AML-193 (cell line): ENCODE measurements around the gene SLC39A2.
A peak's percentile ranks its signal among the peaks of the same experiment; 100 is the strongest.

Experiments used
- DNase-seq, 2 experiments: peaks; one replicate each; lab custom pipeline; 2025; lab: John Stamatoyannopoulos, UW

Gene SLC39A2

DNA sequence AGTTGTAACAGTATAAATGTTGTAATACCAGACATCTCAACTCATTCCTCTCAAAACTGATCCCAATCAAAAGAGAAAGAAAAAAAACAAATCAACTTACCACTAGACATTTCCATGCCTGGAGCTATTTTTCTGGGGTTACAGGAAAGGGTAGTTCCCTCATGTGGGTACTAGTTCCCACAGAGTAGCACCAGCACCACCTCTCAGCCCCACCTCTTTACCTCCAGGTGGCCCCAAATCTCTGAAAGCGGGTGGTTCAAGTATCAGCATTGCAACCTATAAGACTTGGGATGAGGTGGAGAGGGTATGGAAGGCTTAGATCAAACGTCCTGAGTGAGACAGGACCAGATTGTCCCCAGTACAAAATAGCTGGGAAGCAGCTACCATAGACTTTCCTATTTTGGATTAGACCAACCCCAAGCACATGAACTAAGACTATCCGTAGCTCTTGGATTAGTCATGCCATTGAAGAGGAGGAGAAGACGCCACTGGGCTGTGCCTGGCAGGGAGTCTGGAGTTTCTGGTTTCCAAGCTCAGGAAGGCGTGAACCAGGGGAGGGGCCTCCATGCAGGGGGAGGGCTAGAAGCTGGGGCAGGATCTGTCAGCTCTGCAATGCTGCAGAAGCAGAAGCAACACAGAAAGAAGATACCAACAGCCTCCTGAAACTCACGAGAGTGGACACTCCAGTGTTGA is at the start of gene SLC39A2:
SLC39A2 (plus strand) TSS at position 620 of the 693 bp plus-strand sequence. CDS start 154 bp downstream, outside the sequence.
- DNase-seq, result peak in 1 of 2 experiments; percentile 7

GRCh38 chr14:20954736-20955537 is 44.2 kb upstream of the SLC39A2 start, which contains the start of gene RNASE2:
Gene RNASE2, plus strand, starts transcription at chr14:20955487. Its CDS starts 285 bp downstream, at chr14:20955772.
- peak; percentile 80 to 90 for DNase-seq

GRCh38 chr14:20955538-20955873 is 43.6 kb upstream of the SLC39A2 start:
- DNase-seq, result peak; percentile 80 to 89

- no peak for DNase-seq
Measured at GRCh38 chr14:20956376-20956976, 42.6 kb upstream of the SLC39A2 start.

- DNase-seq, result peak; percentile 21 to 31
Measured at GRCh38 chr14:20958946-20959345, 40.1 kb upstream of the SLC39A2 start.

DNA sequence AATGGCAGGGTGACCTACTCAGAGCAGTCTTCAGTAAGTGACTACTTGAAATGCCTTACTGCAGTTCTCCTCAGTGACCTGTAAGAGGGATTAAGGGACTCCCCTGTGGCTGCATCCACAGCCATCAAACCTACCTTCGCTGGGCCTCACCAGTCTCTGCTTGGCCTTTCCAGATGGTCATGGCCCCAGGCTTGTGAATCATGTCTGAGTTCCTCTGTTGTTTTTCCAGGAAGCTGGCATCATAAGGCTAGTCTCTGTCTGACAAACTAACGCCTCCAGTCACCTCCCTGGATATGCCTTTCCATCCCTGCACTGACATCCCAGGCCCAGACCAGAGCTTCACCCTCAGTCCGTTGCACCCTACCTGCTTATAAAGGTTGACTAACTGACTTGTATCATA is 29.8 kb upstream of the SLC39A2 start:
- no peak for DNase-seq

- no peak for DNase-seq
Measured at GRCh38 chr14:20970647-20970982, 28.5 kb upstream of the SLC39A2 start.

DNA sequence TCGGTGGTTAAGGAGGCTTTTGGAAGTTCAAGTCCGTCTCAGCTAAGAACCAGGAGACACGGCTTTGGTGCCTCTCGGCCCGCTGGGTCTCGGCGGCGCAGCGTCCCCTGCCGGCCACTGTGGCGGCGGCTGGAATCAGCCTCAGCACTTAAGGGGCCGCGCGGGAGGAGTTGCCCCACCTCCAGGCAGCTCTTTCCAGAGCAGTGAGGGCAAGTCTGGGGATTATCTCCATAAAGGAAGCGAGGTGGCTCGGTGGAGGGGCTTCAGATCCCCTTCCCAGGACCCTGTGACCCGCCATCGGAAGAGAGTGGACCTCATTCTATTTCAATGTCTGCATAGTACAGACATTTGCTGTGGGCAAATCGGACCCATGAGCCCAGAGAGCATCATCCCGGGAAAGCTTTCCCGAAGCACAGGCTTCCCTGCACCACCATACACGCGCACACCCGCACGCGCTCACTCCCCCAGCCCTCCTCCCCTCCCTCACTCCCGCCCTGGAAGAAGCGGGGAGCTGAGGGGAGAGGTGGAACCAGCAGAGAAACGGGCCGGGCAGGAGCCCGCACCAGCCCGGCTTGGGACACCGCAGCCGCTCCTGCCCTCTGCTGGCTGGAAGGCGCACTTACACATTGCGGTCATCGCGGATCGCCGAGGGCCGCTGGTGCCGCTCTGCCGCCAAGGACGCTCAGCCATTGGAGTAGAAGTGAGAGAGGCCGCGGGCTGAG is 27.9 kb upstream of the SLC39A2 start:
- DNase-seq, result peak; percentile 71 to 80

- no peak for DNase-seq
Measured at GRCh38 chr14:20971705-20972021, 27.4 kb upstream of the SLC39A2 start.

DNA sequence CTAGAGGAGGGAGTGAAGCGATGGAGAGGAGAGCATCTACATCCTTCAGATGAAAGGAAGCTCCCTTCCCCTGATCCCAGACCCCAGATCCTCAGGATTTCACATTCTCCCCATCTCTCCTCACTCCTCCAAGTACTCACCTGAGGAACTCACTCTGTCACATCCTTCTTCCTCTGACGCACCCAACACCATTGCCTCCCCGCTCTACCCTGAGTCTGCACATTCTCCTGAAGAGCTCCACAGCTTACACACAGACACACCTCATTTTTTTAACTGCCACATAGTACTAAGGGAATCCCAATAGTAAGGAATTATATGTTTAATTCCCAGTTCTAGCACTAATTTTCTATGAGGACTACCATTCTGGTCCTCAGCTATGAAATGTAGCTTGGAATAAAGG is 25.6 kb upstream of the SLC39A2 start:
- no peak for DNase-seq

DNA sequence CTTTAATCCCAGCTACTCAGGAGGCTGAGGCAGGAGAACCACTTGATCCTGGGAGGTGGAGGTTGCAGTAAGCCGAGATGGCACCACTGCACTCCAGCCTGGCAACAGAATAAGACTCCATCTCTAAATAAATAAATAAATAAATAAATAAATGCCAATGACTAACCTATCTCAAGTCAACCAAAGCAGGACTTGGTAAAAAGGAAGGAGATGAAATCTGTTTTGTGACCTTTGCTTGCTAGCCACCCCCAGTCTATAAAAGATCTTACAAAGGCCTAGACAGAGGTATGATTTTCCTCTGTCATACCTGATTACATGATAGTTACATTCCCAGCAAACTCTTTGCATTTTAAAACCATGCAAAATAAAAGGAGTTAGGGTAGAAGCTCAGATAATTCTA is 22.8 kb upstream of the SLC39A2 start:
- no peak for DNase-seq

GRCh38 chr14:20978687-20979086 is 20.4 kb upstream of the SLC39A2 start:
- DNase-seq, result no peak

- no peak for DNase-seq
Measured at GRCh38 chr14:20980906-20981305, 18.2 kb upstream of the SLC39A2 start.

DNA sequence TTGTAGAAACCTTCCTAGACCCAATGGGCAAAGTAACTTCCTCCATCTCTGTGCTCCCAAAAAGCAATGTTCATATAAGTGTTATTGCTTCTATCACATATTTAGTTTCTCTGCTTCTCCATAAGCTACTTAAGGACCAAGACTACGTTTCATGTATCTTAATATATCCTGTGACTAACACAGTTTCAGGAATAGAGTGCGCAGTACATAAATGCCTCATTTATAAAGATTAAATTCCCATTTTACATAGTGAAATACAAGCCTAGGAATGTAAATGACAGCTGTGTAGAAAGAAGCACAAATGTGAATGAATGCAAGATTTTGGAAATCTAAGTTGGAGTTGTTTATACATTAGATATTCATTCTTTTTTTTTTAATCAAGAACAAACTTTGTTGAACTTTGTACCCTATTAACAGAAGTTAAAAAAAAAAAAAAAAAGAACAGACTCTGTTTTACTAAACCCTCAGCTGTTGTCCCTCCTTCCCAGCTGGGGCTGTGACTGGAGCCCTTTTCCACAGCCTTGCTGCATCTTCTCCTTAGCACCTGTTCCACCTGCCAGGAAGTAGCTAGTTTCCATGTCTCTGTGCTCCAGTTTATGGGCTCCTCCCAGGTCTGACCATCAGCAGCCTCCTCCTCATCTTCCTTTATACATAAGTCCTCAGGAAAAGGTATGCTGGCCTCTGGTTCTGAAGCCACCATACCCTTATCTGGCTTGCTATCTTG is 16.3 kb upstream of the SLC39A2 start:
- no peak for DNase-seq

DNA sequence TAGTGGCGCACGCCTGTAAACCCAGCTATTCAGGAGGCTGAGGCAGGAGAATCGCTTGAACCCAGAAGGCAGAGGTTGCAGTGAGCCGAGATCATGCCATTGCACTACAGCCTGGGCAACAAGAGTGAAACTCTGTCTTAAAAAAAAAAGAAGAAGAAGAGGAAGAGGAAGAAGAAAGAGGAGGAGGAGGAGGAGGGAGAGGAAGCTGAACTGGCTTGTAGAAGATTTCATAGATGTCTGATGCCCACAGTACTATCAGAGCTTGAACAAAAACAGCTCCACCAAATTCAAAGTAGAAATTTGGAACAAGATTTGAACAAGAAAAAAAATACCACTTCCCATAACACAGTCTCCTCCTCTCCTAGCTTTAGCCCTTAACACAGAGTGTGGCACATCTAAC is 13.4 kb upstream of the SLC39A2 start:
- DNase-seq, result peak; percentile 10 to 37

- DNase-seq, result peak; percentile 22 to 39
Measured at GRCh38 chr14:20986811-20987210, 12.3 kb upstream of the SLC39A2 start.

- DNase-seq, result peak in 1 of 2 experiments; percentile 5
Measured at GRCh38 chr14:20988717-20989470, 10.2 kb upstream of the SLC39A2 start.

DNA sequence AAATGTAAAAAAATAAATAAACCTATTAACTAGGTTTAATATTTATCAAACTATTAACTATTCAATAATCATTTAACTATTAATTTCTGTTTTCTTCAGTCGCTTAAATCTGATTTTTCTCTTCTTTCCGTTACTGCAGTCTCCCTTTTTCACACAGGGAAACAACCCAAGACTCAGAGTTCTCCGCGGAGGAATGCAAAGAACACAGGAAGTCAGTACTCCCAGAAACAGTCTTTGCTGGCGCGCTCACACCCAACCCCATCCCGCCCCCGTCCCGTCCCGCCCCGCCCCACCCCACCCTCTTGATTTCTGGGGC is 9.7 kb upstream of the SLC39A2 start:
- no peak for DNase-seq

- peak; percentile 95 to 96 for DNase-seq
Measured at GRCh38 chr14:20989787-20990600, 9.1 kb upstream of the SLC39A2 start, which contains the start of gene METTL17. Gene METTL17, plus strand, starts transcription at chr14:20989980. Its CDS starts 23 bp downstream, at chr14:20990003.

DNA sequence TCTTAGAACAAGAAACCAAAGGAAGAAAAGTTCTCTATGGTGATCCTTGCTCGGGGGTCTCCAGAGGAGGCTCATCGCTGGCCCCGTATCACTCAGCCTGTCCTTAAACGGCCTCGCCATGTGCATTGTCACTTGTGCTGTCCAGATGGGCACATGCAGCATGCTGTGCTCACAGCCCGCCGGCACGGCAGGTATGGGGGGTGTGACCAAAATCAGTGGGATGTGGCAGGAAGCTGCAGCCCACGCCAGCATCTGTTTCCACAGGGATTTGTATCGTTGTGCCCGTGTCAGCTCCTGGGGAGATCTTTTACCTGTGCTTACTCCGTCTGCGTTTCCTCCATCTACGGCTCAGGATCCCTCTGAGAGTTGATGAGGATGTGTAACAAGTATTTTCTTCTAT is 2.6 kb upstream of the SLC39A2 start:
- DNase-seq, result no peak
